ENCODE results near the gene GAS2. TPM values are rescaled to one million over a fixed set of nuclear protein-coding genes. Genes with fewer than 3 reads are reported as not detected.

The GAS2 gene
- total and polyA plus RNA-seq, 9 donors = 0.76 to 10.0 (median 4.0) TPM

GRCh38 chr11:22688914-22689313, 22.5 kb downstream of the GAS2 start:
- intact Hi-C loops (cut with DNase I) = no loop called here
- H3K27ac ChIP-seq = no peak overlapping the region
- no peak for TF ChIP-seq CTCF (IDR thresholded peaks at IDR 0.05)
- no peak for TF ChIP-seq EP300 (IDR thresholded peaks at IDR 0.05)
- TF ChIP-seq POLR2A (IDR thresholded peaks at IDR 0.05) = no peak
- H3K4me3 ChIP-seq = no peak overlapping the region
- no peaks in the 10 kb centered on the region for H3K4me1 ChIP-seq (ENCODE audit: insufficient read depth)
- no peaks in the 10 kb centered on the region for H3K36me3 ChIP-seq
- no peak for DNase-seq
- WGBS, 3 donors = 93 to 97% (median 97%) methylated on average over 3 of the region's 3 CpGs
- H3K9me3 ChIP-seq = no peaks in the 10 kb centered on the region
- H3K27me3 ChIP-seq = no peaks in the 10 kb centered on the region

- intact Hi-C loops (cut with DNase I) = no loop called here
- no peaks in the 10 kb centered on the region for H3K4me1 ChIP-seq (ENCODE audit: insufficient read depth)
- no peak overlapping the region for H3K27ac ChIP-seq
- H3K4me3 ChIP-seq = no peak overlapping the region
- H3K36me3 ChIP-seq = no peaks in the 10 kb centered on the region
- H3K9me3 ChIP-seq = no peaks in the 10 kb centered on the region
- 28 to 43% (median 43%) methylated on average over 1 of the region's 1 CpG for WGBS, 3 donors
- no peaks in the 10 kb centered on the region for H3K27me3 ChIP-seq
- TF ChIP-seq EP300 (IDR thresholded peaks at IDR 0.05) (no peak), POLR2A (IDR thresholded peaks at IDR 0.05) (no peak), CTCF (IDR thresholded peaks at IDR 0.05) (no peak)
- DNase-seq = no peak
These were observed 23.8 kb downstream of the GAS2 start for GRCh38 chr11:22690257-22690656.

- H3K36me3 ChIP-seq = no peaks in the 10 kb centered on the region
- no peak overlapping the region for H3K4me3 ChIP-seq
- H3K27ac ChIP-seq = no peak overlapping the region
- no peaks in the 10 kb centered on the region for H3K9me3 ChIP-seq
- DNase-seq = no peak
- no peaks in the 10 kb centered on the region for H3K27me3 ChIP-seq
- WGBS, 3 donors = 79 to 81% (median 80%) methylated on average over 4 of the region's 4 CpGs
- intact Hi-C loops (cut with DNase I) = no loop called here
- H3K4me1 ChIP-seq (ENCODE audit: insufficient read depth) = no peaks in the 10 kb centered on the region
- no peak for TF ChIP-seq CTCF (IDR thresholded peaks at IDR 0.05)
- TF ChIP-seq EP300 (IDR thresholded peaks at IDR 0.05) = no peak
- TF ChIP-seq POLR2A (IDR thresholded peaks at IDR 0.05) = no peak
These were observed 24.5 kb downstream of the GAS2 start for GRCh38 chr11:22690871-22691270.

- Histone ChIP-seq H3K4me3 (no peak overlapping the region), H3K36me3 (no peaks in the 10 kb centered on the region), H3K27me3 (no peaks in the 10 kb centered on the region), H3K9me3 (no peaks in the 10 kb centered on the region), H3K4me1 (ENCODE audit: insufficient read depth) (no peaks in the 10 kb centered on the region), H3K27ac (no peak overlapping the region)
- WGBS, 3 donors = 62 to 71% (median 66%) methylated on average over 1 of the region's 1 CpG
- no peak for DNase-seq
- intact Hi-C loops (cut with DNase I) = no loop called here
- TF ChIP-seq CTCF (IDR thresholded peaks at IDR 0.05) (no peak), EP300 (IDR thresholded peaks at IDR 0.05) (no peak), POLR2A (IDR thresholded peaks at IDR 0.05) (no peak)
These were observed 33.0 kb downstream of the GAS2 start for GRCh38 chr11:22699388-22699787.

GRCh38 chr11:22702031-22702430, 35.6 kb downstream of the GAS2 start:
- H3K27me3 ChIP-seq = no peaks in the 10 kb centered on the region
- TF ChIP-seq CTCF (IDR thresholded peaks at IDR 0.05) = no peak
- TF ChIP-seq POLR2A (IDR thresholded peaks at IDR 0.05) = no peak
- no peak for TF ChIP-seq EP300 (IDR thresholded peaks at IDR 0.05)
- no peak for DNase-seq
- H3K27ac ChIP-seq = no peak overlapping the region
- H3K4me3 ChIP-seq = no peak overlapping the region
- H3K9me3 ChIP-seq = no peaks in the 10 kb centered on the region
- H3K4me1 ChIP-seq (ENCODE audit: insufficient read depth) = no peaks in the 10 kb centered on the region
- no peaks in the 10 kb centered on the region for H3K36me3 ChIP-seq
- intact Hi-C loops (cut with DNase I) = no loop called here
